ENCODE results near the gene TNIP2.

Gene TNIP2, protein sequence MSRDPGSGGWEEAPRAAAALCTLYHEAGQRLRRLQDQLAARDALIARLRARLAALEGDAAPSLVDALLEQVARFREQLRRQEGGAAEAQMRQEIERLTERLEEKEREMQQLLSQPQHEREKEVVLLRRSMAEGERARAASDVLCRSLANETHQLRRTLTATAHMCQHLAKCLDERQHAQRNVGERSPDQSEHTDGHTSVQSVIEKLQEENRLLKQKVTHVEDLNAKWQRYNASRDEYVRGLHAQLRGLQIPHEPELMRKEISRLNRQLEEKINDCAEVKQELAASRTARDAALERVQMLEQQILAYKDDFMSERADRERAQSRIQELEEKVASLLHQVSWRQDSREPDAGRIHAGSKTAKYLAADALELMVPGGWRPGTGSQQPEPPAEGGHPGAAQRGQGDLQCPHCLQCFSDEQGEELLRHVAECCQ

DNA sequence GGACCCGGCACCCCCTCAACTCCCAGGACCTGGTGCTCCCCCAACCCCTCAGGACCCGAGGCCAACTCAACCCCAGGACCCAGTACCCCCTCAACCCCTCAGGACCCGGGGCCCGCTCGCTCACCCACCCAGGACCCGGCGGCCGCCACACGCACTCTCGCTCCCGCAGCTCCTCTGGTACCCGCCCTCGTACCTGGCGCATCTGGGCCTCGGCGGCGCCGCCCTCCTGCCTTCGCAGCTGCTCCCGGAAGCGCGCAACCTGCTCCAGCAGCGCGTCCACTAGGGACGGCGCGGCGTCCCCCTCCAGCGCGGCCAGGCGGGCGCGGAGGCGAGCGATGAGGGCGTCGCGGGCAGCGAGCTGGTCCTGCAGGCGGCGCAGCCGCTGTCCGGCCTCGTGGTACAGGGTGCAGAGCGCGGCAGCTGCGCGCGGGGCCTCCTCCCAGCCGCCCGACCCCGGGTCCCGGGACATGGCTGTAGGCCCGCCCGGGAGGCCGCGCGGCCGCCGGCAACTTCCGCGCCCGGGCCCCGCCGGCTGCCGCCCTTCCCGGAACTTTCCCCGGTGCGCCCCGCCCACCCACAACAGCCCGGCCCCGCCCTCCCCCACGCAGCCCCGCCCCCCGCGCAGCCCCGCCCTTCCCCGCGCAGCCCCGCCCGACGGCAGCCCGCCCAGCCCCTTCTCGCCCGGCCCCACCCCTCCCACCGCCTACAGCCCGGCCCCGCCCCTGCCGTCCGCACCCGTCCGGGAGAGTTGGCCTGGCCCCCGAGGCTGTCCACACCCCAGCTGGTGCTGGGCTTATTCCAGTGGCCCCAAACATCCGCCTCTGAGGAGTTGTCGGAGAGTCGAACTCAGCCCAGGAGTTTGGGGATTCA is at the start of gene TNIP2:
TNIP2 (minus strand) TSS at position 516 of the 870 bp plus-strand sequence; CDS start at position 469, 47 bp downstream.
- peak within 1 kb of the TSS; percentile 65 for H3K4me3 ChIP-seq (ENCODE audit: low read length)
- TF ChIP-seq, protein P1, sequence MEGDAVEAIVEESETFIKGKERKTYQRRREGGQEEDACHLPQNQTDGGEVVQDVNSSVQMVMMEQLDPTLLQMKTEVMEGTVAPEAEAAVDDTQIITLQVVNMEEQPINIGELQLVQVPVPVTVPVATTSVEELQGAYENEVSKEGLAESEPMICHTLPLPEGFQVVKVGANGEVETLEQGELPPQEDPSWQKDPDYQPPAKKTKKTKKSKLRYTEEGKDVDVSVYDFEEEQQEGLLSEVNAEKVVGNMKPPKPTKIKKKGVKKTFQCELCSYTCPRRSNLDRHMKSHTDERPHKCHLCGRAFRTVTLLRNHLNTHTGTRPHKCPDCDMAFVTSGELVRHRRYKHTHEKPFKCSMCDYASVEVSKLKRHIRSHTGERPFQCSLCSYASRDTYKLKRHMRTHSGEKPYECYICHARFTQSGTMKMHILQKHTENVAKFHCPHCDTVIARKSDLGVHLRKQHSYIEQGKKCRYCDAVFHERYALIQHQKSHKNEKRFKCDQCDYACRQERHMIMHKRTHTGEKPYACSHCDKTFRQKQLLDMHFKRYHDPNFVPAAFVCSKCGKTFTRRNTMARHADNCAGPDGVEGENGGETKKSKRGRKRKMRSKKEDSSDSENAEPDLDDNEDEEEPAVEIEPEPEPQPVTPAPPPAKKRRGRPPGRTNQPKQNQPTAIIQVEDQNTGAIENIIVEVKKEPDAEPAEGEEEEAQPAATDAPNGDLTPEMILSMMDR (IDR thresholded peaks at IDR 0.05; ENCODE audit: insufficient read depth, low read depth, low read length, missing control alignments) = no peak
- DNase-seq (ENCODE audit: low read depth) = peak; percentile 86

DNA sequence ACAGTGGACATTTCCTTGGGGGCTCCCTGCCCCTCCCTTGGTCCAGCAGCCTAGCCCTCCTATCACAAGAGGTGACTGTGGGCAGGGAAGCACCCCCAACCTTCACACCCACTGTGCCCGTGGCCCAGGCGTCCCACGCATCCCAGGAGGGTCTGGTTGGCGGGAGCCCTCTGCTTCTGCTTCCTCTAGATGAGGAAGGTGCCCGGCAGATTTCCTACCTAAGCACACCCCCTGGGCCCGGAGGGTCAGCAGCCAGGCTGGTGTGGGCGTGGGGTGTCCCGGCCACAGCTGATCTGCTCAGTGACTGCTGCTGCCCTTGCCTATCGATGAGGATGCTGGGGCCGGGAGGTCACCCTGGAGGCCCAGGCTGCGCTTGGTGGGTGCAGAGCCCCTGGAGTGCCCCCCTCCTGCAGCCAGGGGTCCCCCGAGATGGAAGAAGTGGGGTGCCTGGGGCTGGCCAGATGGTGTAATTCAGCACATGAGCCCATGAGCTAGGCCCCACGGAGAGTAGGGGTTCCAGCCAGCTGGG is 48.9 kb upstream of the TNIP2 start:
- DNase-seq (ENCODE audit: low read depth) = no peak
- TF ChIP-seq, protein P1 (IDR thresholded peaks at IDR 0.05; ENCODE audit: insufficient read depth, low read depth, low read length, missing control alignments) = no peak
- no peak overlapping the region for H3K4me3 ChIP-seq (ENCODE audit: low read length)

DNA sequence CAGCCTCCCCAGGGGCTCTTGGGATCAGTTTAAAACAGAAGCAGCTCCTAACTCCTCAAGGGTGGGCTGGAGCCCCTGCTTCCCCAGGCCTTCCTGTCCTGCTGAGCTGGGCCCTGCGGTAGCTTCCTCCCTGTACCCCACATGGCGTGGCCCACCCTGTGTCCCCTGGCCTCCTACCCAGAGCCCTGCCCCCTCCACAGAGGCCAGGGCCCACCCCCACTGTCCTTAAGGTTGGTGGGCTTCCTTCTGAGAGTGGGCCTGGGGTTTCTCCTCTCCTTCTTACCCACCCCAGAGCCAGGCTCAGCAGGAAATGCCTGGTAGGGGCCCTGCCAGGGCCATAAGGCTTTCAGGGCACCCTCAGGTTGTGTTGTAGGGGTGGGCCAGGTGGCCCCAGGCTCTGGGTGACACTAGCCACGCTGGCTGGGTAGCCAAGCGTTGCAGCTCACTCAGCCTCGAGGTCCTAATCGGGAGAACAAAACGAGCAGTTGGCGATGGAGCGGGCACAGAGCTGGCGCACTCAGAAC is 48.4 kb upstream of the TNIP2 start:
- no peak overlapping the region for H3K4me3 ChIP-seq (ENCODE audit: low read length)
- TF ChIP-seq, protein P1 (IDR thresholded peaks at IDR 0.05; ENCODE audit: insufficient read depth, low read depth, low read length, missing control alignments) = no peak

DNA sequence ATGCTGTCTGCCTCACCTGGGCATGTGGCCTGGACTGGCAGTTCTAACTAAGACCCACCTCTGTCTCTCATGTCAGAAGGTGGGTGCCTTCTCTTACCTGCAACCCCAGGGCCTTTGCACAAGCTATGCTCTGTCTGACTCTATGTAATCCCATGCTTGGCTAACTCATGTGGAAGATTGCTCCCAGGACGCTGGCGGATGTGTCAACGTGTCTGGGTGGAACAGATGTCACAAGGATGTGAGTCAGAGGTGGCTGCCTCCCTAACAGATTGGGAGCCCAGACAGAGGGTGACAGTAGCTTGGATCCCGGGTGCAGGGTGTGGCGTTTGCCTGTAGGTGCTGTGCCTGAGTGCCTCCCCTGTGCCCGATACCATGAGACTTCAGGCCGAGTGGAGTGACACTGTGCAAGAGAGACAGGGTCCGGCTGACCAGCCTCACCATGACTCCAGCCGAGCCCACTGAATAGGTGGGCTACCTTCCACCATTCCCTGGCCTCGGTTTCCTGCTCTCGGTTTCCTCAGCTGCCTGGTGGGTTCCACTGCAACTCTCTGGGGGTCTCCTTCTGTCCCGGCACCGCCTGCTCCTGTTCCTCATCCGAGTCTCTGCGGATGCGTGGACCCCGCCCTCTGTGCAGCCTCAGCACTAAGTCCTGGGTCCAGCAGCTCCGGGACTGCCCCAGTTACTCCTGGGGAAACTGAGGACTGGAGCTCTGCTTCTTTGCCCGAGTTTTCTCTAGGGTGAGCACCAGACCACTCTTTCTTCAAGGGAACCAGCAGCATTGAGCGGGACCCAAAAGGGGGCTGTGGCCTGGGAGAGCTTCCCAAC is 47.7 kb upstream of the TNIP2 start:
- TF ChIP-seq, protein P1 (IDR thresholded peaks at IDR 0.05; ENCODE audit: insufficient read depth, low read depth, low read length, missing control alignments) = no peak
- H3K4me3 ChIP-seq (ENCODE audit: low read length) = no peak overlapping the region
- peak; percentile 65 for DNase-seq (ENCODE audit: low read depth)

More for the DNA sequence above, 48.4 kb upstream of the TNIP2 start:
- DNase-seq (ENCODE audit: low read depth) = no peak

DNA sequence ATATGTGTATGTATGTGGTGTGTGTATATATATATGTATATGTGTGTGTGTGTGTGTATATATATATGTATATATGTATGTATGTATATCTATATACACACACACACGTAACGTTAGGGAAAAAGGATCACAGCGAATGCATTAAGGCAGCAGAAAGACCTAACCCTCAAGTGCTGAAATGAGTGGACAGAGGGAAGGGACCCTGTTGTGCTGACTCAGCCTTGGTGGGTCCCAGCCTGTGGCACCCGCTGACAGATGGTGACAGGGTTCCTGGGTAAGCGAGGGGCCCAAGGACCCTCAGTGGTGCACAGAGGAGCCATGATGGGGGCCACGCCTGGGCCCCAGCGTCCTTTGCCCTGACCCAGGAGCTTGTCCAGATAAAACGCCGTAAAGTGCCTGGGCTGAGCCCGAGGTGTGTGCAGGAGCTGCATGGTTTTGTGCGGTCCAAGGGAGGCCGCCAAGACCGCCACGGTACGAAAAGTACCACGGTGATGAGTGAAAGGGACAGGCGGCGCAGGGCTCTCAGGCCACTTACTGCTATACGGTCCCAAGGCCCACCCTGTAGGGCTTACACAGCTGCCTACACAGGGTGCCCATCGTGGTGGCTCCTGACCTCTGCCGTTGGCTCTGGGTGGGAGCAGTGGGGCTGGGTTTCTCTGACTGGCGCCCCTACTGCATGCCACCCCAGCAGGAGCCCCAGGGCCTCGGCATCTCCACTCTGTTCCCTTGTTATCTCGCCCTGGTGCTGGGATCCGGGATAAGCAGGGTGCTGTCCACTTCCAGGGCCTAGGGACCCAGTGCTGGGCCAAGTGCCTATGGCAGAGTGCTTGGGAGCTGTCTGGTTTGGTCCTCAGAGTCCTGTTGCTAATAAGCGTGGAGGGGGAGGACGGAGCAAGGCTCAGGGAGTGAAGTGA is 46.7 kb upstream of the TNIP2 start:
- TF ChIP-seq, protein P1 (IDR thresholded peaks at IDR 0.05; ENCODE audit: insufficient read depth, low read depth, low read length, missing control alignments) = no peak
- no peak overlapping the region for H3K4me3 ChIP-seq (ENCODE audit: low read length)
- DNase-seq (ENCODE audit: low read depth) = no peak

Data from epithelial cell of esophagus (primary cell).